DMS114 treated with DMSO at 0.1 percent for 48 hours (cell line): ENCODE measurements around the gene MMP13.
"Not testable (repeated sequence)": the region's sequence is repeated elsewhere in the genome, so short reads cannot be mapped to it uniquely, and the experiment has no call there.

Experiments used
- DNase-seq: peaks from one replicate; lab custom pipeline; 2025; ENCODE audit not compliant: unreplicated experiment; lab: John Stamatoyannopoulos, UW

The MMP13 gene

GRCh38 chr11:102955624-102956023 lies at the start of gene MMP13:
Gene MMP13, minus strand, starts transcription at chr11:102955732. Its CDS starts 27 bp downstream, at chr11:102955705.
- no peak for DNase-seq

GRCh38 chr11:103004234-103004633 lies 48.7 kb upstream of the MMP13 start:
- DNase-seq: not testable (repeated sequence)

DNA sequence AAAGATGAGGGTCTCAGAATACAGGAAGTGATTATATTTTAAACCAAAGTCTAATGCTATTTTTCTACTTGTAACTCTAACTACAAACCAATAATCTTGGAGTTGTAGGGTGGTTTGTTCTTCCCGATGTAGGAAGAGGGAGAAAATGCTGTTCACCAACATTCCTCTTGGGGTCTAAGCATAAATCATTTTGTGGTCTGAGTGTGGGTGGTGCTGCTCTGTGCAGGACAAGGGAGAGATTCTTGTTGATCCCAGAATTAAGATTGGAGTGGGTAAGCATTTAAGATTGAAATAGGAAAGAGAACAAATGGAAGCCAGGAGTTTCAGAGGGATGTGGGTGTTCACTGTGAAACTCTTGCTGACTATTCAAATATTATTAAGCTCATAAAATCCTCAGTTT lies 38.6 kb upstream of the MMP13 start:
- DNase-seq: no peak

- DNase-seq: no peak
These were observed 36.2 kb upstream of the MMP13 start for GRCh38 chr11:102991776-102992175.

GRCh38 chr11:102990145-102990544 lies 34.6 kb upstream of the MMP13 start:
- DNase-seq: no peak

GRCh38 chr11:102989379-102990047 lies 34.0 kb upstream of the MMP13 start:
- no peak for DNase-seq

GRCh38 chr11:102986815-102987214 lies 31.3 kb upstream of the MMP13 start:
- DNase-seq: no peak

DNA sequence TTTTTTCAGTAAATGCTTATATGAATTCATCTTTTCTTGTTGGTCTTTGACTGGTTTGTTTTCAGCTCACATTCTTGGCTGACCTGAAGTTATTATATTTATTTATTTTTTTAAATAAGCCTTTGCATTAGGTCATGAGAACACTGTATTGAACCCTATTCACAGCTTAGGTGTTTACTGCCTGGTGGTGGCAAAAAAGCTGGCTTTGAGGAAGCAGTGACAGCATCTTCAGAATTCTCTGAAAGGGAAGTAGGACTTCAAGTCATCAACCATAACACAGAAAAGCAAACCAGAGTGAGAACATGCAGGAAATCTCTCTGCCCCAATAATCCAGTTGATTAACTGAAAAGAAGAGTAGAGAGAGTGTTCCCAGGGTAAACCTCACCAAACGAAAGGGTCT lies 30.3 kb upstream of the MMP13 start:
- DNase-seq: no peak

DNA sequence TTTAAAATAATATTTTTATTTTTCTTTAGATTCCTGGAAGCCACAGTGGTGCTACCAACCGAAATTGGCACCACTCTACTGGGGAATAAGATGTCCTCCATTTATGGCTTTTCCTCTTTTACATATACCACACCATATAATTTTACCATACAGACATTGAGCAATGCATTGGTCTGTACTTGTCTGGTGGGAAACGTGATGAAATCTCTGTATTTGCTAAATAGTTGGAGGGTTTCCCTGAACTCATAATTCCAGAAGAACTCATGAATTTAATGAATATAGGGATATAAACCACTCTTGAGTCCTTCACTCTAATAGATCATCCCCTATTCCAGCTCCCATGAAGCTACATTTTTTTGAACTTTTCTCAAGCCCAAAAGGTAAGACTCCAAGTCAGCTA lies 28.0 kb upstream of the MMP13 start:
- no peak for DNase-seq

- DNase-seq: no peak
These were observed 25.9 kb upstream of the MMP13 start for GRCh38 chr11:102981324-102981910.

DNA sequence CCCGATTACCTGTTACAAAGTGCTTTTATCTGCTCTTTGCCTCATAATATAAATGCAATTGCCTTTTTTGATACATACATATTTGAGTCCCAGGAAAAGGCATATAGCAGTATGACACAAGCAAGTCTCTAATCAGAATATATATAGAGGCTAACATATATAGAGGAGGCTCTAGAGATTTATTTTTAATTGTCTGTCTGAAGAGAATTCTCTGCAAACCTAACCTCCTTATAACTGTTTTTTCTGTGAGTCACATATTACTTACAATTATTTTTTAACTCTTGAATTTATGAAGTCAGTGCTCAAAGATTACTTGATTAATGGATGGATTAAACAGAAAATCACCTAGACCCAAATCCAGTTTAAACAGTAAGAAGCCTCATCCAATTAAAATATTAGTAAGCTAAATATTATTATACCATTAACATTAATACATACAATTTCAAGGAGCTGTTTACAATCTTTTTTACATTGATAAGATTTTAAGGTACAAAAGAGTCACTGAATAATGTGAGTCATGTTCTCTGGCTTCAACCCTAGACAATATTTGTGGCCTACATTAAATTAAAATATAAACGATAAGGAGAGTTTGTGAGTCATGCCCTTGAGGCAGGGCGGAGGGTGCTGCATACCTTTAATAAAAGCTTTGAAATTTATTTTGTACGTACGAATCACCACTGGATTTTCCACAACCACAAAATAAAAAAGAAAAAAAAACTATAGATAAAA lies 19.2 kb upstream of the MMP13 start:
- no peak for DNase-seq

DNA sequence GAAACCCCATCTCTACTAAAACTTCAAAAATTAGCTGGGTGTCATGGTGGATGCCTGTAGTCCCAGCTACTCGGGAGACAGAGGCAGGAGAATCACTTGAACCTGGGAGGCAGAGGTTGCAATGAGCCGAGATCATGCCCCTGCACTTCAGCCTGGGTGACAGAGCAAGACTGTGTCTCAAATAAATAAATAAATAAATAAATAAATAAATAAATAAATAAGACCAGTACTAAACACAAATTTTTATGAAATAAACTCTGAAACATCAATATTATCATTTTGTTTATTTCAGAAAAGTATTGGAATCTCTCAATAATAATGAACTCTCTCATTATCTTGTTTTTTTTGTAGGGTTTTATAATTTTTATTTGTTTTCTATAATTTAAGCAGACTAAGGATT lies 18.2 kb upstream of the MMP13 start:
- not testable (repeated sequence) for DNase-seq

DNA sequence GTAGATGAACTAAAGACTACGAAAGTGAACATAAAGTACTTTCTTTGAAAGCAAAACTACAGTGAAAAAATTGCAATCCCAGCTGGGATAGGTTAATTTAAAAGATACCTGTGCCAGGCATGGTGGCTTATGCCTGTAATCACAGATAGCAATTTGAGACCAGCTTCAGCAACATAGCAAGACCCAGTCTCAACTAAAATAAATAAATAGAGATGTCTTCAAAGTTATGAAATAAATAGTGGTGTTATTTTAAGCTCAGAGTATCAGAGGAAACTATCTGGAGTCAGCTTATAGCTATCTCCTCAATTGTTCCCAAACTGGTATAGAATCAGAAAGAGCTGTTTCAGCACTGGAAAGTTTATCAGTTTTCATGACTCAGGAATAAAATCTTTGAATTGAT lies 17.3 kb upstream of the MMP13 start:
- no peak for DNase-seq

DNA sequence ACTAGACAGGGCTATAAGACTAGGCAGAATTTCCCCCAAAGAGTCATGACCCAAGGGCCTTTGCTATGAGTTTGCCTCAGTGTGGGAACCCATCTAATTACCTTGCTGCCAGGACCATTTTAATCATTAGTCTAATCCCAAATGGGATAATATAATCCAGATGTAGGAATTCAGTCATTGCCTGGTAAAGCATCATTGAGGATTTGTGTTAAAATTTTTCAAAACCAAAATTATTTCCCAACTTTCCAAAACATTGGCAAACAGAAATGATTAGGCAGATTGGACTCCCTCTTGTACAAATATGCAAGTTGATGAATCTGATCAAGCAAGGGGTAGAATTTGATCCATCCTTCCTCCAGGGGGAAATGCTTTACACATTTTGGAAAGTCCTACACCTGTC lies 16.2 kb upstream of the MMP13 start:
- no peak for DNase-seq

DNA sequence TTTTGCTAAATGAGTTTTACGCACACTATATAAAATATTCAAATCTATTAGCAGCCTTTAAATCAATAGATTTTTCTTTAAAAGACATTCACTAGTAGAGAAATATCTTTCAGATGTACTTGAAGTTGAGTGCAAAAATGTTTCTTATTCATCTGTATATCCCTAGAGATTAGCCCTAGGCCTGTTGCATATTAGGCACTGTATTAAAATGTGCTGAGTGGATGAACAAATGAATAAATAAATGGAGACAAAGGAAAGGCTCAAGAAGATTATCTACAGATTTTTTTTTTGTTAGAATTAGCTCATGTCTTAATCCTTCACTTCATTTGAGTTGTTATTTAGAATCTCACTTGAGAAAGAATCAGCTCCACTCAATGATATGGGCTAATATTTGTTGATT lies 12.0 kb upstream of the MMP13 start:
- no peak for DNase-seq

DNA sequence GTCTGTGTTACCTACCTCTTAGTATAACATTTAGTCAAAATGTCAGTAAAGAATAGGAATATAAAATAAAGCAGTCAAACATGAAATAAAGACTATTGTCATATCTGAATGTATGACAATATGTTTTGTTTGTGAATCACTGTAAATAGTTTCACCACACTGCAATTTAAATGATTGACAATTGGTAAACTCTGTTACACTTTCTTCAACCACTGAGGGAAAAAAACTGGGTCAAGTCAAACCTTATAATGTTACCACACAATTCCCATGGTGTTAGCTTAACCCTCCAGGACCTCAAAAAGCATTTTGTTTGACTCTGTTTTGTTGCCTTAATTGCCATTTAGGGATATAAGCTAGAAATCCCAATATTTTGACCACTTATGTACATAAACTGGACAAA lies 10.5 kb upstream of the MMP13 start:
- DNase-seq: no peak

DNA sequence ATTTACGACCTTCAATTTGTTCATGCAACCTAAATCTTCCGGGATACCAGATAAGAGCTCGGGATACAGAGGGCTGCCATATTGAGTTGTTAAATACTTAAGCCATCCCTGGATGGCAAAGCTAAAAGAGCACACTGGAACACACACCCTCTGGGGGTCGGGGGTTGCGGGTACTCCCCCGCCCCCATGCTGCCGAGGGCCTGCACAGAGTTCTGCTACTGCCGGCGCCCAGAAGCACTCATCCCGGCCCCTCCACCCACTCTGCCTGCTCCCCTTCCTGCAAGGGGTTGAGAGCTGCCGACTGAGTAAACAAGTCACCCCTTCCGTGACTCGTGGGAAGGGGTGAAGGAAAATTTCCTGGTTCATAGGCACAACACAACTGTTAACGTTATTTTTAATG lies 9.3 kb upstream of the MMP13 start:
- no peak for DNase-seq

- DNase-seq: no peak
These were observed 2.4 kb upstream of the MMP13 start for GRCh38 chr11:102957953-102958352.

DNA sequence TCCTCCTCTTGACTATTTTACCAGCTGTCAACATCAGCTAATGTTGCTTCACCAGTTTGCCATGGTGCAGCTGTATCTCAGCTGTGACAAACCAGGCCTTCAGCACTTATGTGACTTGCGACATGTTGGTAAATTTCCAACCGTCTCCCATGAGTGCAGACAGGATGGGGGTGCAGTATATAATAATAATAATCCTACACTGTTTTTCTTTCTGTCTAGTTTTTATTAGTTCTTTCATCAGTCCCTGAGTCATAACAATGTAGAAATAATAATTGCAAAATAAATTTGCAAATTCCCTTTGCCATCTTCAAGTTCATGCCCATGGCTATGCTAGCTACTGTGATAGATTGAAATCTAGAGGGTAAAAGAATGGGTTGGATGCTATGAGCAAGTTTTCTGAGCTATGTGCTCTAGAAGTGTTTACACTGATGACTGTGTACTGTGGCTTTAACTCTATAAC lies 4.9 kb downstream of the MMP13 start:
- DNase-seq: no peak

DNA sequence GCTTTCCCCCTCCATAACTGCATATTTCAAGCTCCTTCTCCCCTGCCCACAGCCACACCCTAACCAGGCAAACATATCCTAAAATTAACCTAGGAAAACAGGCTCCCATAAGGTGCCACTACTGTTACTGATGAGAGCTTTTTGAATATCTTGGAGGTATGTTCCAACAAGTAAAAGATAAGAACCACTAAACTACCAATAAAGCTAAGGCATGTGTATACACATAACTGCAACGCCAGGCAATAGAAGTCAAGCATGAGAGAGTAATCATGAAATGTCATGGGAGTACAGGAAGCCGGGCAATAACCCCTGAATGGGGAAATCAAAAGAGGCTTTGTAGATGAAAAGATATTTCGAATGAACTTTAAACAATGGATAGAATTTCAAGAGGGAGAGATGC lies 9.3 kb downstream of the MMP13 start:
- DNase-seq: no peak

GRCh38 chr11:102940714-102941588 lies 14.6 kb downstream of the MMP13 start:
- DNase-seq: peak; percentile 63
